GM21423 (cell line): ENCODE measurements around the gene RRP36.
A peak's percentile ranks its signal among the peaks of the same experiment; 100 is the strongest.

ENCODE experiments used
- ATAC-seq: cut with Tn5 transposase; IDR thresholded peaks from one replicate; pipeline ENCODE4 v1.9.1; 2021; ENCODE audit warnings: mild to moderate bottlenecking, moderate library complexity; ENCODE audit not compliant: unreplicated experiment

RRP36 gene

DNA sequence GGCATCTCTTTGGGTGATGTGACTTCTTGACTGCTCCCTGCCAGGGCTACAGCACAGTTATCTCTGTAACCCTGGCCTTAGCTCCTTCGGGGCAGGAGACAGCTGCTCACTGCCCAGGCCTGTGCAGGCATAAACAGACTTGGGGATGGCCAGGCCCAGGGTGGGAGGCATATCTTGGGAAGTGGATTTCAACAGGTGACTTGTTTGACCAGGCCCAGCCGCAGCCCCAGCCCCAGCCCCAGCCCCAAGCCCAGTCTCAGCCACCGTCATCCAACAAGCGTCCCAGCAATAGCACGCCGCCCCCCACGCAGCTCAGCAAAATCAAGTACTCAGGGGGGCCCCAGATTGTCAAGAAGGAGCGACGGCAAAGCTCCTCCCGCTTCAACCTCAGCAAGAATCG lies 15.2 kb upstream of the RRP36 start:
- no peak for ATAC-seq

DNA sequence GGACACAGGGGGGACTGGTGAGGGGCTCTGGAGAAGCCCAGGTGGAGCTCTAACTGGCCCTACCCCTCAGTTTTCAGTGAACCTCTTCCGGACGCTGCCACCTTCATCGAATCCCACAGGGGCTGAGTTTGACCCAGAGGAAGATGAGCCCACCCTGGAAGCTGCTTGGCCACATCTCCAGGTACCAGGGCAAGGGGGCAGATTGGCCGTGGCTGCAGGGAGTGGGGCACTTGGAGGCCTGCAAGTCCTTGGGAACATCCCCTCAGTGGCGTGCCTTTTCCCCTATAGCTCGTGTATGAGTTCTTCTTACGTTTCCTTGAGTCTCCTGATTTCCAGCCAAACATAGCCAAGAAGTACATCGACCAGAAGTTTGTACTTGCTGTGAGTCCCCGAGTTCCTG lies 14.3 kb upstream of the RRP36 start:
- ATAC-seq = no peak

DNA sequence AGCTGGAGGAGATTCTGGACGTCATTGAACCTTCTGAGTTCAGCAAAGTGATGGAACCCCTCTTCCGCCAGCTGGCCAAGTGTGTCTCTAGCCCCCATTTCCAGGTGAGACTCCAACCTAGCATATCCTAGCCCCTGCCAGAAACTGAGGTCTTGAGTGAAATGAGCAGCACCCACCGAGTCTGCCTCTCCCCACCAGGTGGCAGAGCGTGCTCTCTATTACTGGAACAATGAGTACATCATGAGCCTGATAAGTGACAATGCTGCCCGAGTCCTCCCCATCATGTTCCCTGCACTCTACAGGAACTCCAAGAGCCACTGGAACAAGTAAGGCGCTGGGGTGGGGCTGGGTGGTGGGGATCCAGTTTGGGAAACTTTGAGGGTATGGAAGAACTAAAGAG lies 12.3 kb upstream of the RRP36 start:
- ATAC-seq = no peak

DNA sequence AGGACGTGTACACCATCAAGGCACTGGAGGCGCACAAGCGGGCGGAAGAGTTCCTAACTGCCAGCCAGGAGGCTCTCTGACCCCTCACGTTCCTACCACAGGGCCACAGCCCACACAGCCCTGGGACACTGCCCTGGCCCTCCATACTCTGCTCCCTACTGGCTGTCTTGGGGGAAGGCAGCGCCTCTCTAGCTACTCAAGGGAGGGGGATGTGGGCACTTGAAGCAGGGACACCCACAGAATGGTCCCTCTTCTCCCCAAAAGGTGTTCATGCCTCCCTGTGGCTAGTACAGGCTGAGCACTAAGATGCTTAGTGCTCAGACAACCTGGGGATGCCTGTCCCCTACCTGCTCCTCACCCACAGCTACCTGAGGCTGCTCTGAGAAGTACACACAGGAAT lies 10.2 kb upstream of the RRP36 start:
- ATAC-seq = no peak

- no peak for ATAC-seq
These were observed 9.1 kb upstream of the RRP36 start for GRCh38 chr6:43012364-43012763.

GRCh38 chr6:43013097-43013842 lies 8.2 kb upstream of the RRP36 start:
- ATAC-seq = peak; percentile 6

DNA sequence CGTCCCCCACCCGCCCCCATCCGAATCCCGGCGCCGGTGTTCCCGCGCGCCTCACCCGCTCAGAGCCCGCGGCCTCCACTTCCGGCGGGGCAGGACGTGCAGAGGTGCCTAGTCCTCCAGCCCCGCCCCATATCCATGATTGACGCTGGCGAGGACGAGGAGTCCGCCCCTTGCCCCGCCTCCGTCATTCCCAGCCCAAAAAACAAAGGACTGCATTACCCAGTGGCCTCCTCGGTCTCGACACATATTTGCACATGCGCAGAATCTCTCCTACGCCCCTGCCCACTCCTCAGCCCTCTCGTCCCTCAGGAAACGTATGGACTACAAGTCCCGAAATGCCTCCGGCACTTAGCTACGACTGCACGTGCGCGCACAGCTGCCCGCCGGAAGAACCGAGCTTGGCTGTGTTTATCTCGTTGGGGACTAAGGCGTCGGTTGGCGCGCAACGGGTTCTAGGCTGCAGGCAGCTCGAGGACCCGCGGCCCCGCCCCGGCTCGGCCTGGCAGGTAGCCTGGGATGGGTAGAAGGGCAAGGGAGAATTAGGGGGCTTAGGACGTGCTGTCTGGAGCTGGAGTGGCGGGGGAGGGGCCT lies 7.5 kb upstream of the RRP36 start, which contains the start of the genes KLHDC3 and MEA1:
Gene KLHDC3 (plus strand): TSS at position 407 of the 591 bp plus-strand sequence. CDS start 2,944 bp downstream, outside the sequence.
Gene MEA1 (minus strand): TSS at position 104 of the 591 bp plus-strand sequence. CDS start 133 bp downstream, outside the sequence.
- ATAC-seq = peak; percentile 92

GRCh38 chr6:43014434-43014909 lies 7.0 kb upstream of the RRP36 start:
- ATAC-seq = no peak

- no peak for ATAC-seq
These were observed 5.1 kb upstream of the RRP36 start for GRCh38 chr6:43016176-43016942.

GRCh38 chr6:43016943-43017334 lies 4.5 kb upstream of the RRP36 start:
- no peak for ATAC-seq

DNA sequence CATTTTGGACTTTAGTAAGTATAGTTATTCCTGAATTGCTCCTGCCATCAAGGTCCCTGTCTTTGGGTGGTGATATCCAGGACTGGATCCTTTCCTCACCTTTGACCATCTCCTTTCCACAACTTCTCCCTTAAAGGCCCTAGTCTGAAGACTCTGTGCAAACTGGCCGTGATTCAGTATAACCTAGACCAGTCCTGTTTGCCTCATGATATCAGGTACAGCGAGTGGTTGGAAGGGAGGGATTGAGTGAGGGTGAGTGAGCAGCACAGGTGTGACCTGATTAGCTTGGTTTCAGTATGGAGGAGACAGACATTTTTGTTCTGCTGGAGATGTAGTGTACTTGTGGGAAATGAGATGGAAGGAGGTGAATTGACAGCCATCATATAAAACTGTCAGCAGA lies 2.3 kb upstream of the RRP36 start:
- no peak for ATAC-seq

DNA sequence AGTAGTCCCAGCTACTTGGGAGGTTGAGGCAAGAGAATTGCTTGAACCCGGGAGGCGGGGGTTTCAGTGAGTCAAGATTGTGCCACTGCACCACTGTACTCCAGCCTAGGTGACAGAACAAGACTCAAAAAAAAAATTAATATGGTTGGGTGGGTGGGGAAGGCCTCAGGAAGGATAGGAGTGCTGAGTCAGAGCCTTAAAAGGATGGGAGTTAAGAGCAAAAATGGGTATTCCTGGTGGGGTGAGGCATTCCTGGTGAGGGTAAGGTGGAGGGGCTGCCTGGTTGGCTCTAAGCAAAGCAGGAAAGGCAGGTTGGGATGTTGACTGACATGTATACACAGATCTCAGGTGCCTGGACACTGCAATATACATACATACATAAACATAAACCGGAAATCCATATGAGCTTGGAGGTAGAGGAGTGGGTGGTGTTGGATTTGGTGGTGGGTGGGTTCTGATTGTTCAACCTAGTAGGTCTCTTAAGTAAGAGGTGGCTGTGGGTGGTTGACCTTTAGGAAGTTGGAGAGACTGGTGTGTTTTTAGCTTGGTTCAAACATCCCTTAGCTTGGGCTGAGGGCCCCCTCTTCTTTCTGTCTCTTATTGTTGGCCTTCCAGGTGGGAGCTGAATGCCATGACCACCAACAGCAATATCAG lies 1.2 kb upstream of the RRP36 start:
- ATAC-seq = no peak

- ATAC-seq = no peak
These were observed 576 bp upstream of the RRP36 start for GRCh38 chr6:43020847-43021246.

- no peak for ATAC-seq
These were observed 3.0 kb downstream of the RRP36 start for GRCh38 chr6:43024436-43024835.

GRCh38 chr6:43026365-43026764 lies 4.9 kb downstream of the RRP36 start:
- no peak for ATAC-seq

- no peak for ATAC-seq
These were observed 7.7 kb downstream of the RRP36 start for GRCh38 chr6:43029120-43029519.

GRCh38 chr6:43032326-43032725 lies 10.9 kb downstream of the RRP36 start:
- ATAC-seq = no peak

GRCh38 chr6:43033496-43034189 lies 12.2 kb downstream of the RRP36 start:
- ATAC-seq = no peak

DNA sequence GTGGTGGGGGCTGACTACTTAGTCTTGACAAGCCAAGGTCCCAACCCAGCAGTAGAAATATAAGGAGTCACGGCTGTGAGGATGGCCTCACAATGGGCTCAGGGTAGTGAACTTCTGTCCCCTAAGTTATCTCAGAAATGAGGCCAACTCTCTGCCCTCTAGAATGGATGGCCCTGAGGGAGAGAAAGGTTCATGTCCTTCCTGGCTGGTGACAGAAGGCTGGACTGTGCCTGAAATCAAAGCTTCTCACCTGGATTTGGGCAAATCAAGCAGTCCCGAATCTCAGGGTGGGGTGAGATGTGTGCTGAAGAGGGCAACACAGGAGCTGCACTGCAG lies 12.7 kb downstream of the RRP36 start:
- no peak for ATAC-seq

DNA sequence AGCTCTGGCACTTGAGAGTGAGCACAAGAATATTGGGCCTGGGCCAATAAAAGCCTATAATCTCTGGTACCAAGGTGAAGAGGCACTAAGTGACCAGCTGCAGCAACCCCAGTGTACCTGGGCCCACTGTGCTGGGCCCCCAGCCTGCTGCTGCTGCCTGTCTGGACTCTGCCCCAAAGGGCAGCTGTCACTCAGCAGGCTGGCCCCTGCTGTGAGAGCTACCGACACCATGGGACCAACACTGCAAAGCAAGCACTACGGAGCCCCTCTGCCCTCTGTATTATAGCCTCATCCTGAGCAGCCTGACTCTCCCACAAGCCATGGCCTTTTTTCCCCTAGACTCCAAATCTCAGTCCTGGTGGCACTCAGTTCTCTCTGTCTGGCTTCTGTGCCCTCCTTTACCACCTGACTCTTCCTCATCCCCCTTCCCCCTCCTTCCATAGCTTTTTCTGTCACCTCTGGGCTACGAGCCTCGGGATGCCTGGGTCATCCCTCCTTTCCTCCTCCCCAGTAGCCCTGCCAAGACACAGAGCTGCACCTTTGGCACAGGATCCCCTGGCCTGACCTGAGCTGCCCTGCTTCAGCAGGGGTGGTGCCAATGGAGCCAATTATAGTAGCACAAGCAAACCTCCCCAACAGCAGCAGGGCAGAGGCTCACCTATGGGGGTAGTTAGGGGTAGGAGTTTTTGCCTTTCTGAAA lies 14.2 kb downstream of the RRP36 start:
- no peak for ATAC-seq
